Neuronal stem cell (in vitro differentiated cells): ENCODE data around the gene RASA3.

Experiments used
- DNase-seq: peaks from one replicate; pipeline ENCODE4 v3.0.0-alpha.2; 2013; ENCODE audit warnings: low spot score
- H2AFZ ChIP-seq: one replicate; pipeline ENCODE4 v1.6.1; 2013; ENCODE audit warnings: mild to moderate bottlenecking, low read length, inconsistent platforms
- H2AK5ac ChIP-seq: 2 replicates; pipeline ENCODE4 v1.6.1; 2013; ENCODE audit warnings: low read depth, mild to moderate bottlenecking, inconsistent platforms, low read length, moderate library complexity, mixed read lengths
- H2BK120ac ChIP-seq: 2 replicates; pipeline ENCODE4 v1.6.1; 2013; ENCODE audit warnings: low read depth, mild to moderate bottlenecking, inconsistent platforms, low read length, moderate library complexity, mixed read lengths
- H2BK12ac ChIP-seq: one replicate; pipeline ENCODE4 v1.6.1; 2013; ENCODE audit warnings: low read length, inconsistent platforms
- H2BK15ac ChIP-seq: 2 replicates; pipeline ENCODE4 v1.6.1; 2013; ENCODE audit warnings: mild to moderate bottlenecking, low read length, inconsistent platforms, mixed read lengths
- H2BK5ac ChIP-seq: one replicate; pipeline ENCODE4 v1.6.1; 2013; ENCODE audit warnings: inconsistent platforms, mild to moderate bottlenecking, low read length, moderate library complexity
- H3K14ac ChIP-seq: one replicate; pipeline ENCODE4 v1.6.1; 2013; ENCODE audit warnings: low read length, inconsistent platforms
- H3K18ac ChIP-seq: 2 replicates; pipeline ENCODE4 v1.6.1; 2013; ENCODE audit warnings: low read length, inconsistent platforms
- H3K23ac ChIP-seq: 2 replicates; pipeline ENCODE4 v1.6.1; 2013; ENCODE audit warnings: low read depth, mild to moderate bottlenecking, mixed read lengths, low read length, inconsistent platforms; ENCODE audit not compliant: poor library complexity
- H3K27ac ChIP-seq: replicated peaks from 3 replicates; pipeline ENCODE4 v1.5.1; 2013; ENCODE audit warnings: low read length, inconsistent platforms
- H3K27me3 ChIP-seq, 3 experiments: 2 replicates each; pipeline ENCODE4 v1.6.1; 2013; ENCODE audit warnings: low read length in 3 of 3, mild to moderate bottlenecking in 2 of 3, inconsistent platforms in 1 of 3, low read depth in 1 of 3, mixed read lengths in 1 of 3, moderate library complexity in 1 of 3; ENCODE audit not compliant: control insufficient read depth in 3 of 3, insufficient read depth in 3 of 3
- H3K36me3 ChIP-seq, 2 donors: replicated peaks in 1 of 2; 2 replicates each; pipeline ENCODE4 v1.6.1; 2013; ENCODE audit warnings: low read length in 2 of 2; ENCODE audit not compliant: control insufficient read depth in 2 of 2, insufficient read depth in 2 of 2
- H3K4ac ChIP-seq: 2 replicates; pipeline ENCODE4 v1.6.1; 2013; ENCODE audit warnings: inconsistent platforms, mild to moderate bottlenecking, low read length, moderate library complexity
- H3K4me1 ChIP-seq, 2 donors: 1 replicate in 1 of 2; 2 replicates in 1 of 2; pipeline ENCODE4 v1.6.1; 2013; ENCODE audit warnings: low read length in 2 of 2, low read depth in 1 of 2; ENCODE audit not compliant: control insufficient read depth in 2 of 2, insufficient read depth in 1 of 2
- H3K4me2 ChIP-seq: one replicate; pipeline ENCODE4 v1.6.1; 2013; ENCODE audit warnings: mild to moderate bottlenecking, low read length, inconsistent platforms; ENCODE audit not compliant: insufficient read depth, poor library complexity, severe bottlenecking
- H3K4me3 ChIP-seq, 2 donors: 2 replicates each; pipeline ENCODE4 v1.5.1; 2013; ENCODE audit warnings: low read length in 2 of 2, mild to moderate bottlenecking in 2 of 2, inconsistent platforms in 1 of 2, moderate library complexity in 1 of 2
- H3K79me1 ChIP-seq: one replicate; pipeline ENCODE4 v1.6.1; 2013; ENCODE audit warnings: low read depth, mild to moderate bottlenecking, inconsistent platforms, low read length, moderate library complexity
- H3K9ac ChIP-seq: one replicate; pipeline ENCODE4 v1.6.1; 2013; ENCODE audit warnings: mild to moderate bottlenecking, low read depth, low read length, inconsistent platforms; ENCODE audit not compliant: poor library complexity
- H3K9me3 ChIP-seq, 2 donors: replicated peaks in 1 of 2; 2 replicates each; pipeline versions ENCODE3 to v1.6.1; 2013; ENCODE audit warnings: low read length in 2 of 2, mild to moderate bottlenecking in 2 of 2, inconsistent platforms in 1 of 2, low read depth in 1 of 2, mixed read lengths in 1 of 2, moderate library complexity in 1 of 2; ENCODE audit not compliant: control insufficient read depth in 2 of 2, insufficient read depth in 1 of 2
- H4K8ac ChIP-seq: one replicate; pipeline ENCODE4 v1.6.1; 2013; ENCODE audit warnings: low read depth, mild to moderate bottlenecking, inconsistent platforms, low read length, moderate library complexity
- H4K91ac ChIP-seq: one replicate; pipeline ENCODE4 v1.6.1; 2013; ENCODE audit warnings: low read length, low read depth, mild to moderate bottlenecking, inconsistent platforms; ENCODE audit not compliant: poor library complexity
- WGBS, 2 donors: extraction: QIAGEN DNeasy Blood & Tissue Kit; methylation state at CpG; one replicate each; pipeline ENCODE4 v1.1.7; 2013; ENCODE audit warnings: missing lambda C conversion rate in 2 of 2, mixed read lengths in 1 of 2; ENCODE audit not compliant: insufficient read length in 2 of 2, insufficient replicate concordance in 1 of 2; ENCODE audit errors: extremely low coverage in 2 of 2; 5-methylcytosine and 5-hydroxymethylcytosine counted together

The RASA3 gene

DNA sequence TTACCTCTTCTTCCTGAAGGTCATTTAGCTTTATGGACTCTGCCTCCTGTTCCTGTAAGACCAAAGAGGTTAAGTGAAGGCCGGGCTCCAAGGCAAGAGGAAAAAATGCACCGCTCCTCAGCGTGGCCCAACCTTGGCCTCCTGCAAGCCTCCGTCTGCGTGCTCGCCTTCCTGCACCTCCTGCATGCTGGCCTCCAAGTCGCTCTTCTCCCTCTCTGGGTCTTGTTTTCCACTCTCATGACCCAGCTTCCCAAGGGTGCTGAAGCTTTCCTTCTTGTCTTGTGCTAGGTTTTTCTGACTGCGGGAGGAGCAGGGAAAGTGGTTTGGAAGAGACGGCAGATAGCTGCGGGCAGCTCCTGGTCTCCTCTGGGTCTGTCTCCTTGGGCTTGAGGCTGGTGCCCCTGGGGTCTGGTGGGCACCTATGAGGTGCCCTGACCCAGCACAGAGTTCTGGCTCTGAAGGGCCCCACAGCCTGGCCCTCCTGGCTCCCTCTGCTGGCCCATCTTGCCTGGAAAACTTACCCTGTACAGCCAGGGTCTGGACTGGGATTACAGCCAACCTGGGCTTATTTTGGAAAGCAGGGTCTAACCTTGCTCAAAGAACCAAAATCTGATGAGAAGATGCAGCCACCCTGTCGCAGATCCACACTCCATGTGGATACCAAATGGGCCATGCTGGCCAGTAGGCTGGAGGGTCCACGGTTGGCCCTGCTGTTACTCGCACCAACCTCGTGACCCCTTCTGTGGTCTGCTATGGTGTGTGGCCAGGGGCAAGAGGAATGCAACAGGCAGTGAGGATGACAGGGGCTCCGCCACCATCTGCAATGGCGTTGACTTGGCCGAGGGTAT lies 163.7 kb downstream of the RASA3 start:
- Histone ChIP-seq H2AFZ (no peak overlapping the region), H3K9me3 (peaks cover 7 to 13% of the 10 kb centered on the region in 2 donors), H2BK5ac (peak overlapping the region; percentile 71), H3K14ac (peak overlapping the region; percentile 79), H2BK120ac (no peak overlapping the region), H3K79me1 (no peaks in the 10 kb centered on the region), H3K23ac (no peak overlapping the region), H4K91ac (no peak overlapping the region), H3K9ac (peak overlapping the region; percentile 12), H2BK15ac (no peak overlapping the region), H3K4ac (peak overlapping the region; percentile 54), H3K4me2 (no peak overlapping the region), H3K18ac (peak overlapping the region; percentile 35), H4K8ac (no peak overlapping the region), H3K27me3 (peaks cover 0 to 2% (median 0%) of the 10 kb centered on the region in 3 experiments), H2AK5ac (peak overlapping the region; percentile 92), H3K4me1 (no peaks in the 10 kb centered on the region), H2BK12ac (no peak overlapping the region), H3K4me3 (no peak overlapping the region), H3K27ac (no peak overlapping the region), H3K36me3 (peaks cover 2 to 5% of the 10 kb centered on the region in 2 donors)
- no CpG with 5 or more reads among the region's 17 CpGs for WGBS, 2 donors
- no peak for DNase-seq

DNA sequence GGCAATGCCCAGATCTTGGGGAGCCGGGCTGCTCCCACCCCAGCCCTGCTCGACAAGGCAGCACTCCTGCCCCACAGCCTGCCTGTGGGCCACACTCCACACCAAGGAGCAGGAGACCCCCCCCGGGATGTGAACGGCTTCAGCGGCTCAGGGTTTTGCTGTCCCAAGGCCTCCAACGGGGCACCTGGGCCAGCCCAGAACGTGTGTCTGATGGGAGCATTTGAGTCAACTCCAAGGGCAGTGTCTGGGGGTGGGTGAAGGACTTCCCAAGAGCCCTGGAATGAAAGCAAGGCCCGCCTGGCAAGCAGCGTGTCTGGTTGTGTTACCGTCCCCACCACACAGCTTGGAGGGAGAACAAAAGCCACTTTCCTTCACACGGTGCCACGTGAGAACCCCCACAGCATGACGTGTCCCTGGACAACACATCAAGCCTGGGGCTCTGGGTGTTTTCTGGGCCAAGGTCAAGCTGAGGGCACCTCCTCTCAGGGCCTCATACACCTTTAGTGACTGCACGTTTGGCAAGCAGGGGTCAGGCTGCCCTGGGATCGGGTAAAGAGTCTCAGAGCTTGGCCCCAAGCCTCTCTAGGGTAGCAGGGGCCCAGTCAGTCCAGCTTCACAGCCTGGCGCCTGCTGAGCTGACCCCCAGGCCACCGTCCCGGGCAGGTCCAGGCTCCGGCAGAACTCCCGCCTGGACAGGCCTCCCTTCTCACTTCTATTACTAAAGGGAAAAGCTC lies 164.5 kb downstream of the RASA3 start:
- Histone ChIP-seq H3K4me3 (no peak overlapping the region), H2AK5ac (peak overlapping the region; percentile 51), H3K14ac (no peak overlapping the region), H3K27me3 (peaks cover 0 to 2% (median 0%) of the 10 kb centered on the region in 3 experiments), H4K8ac (no peak overlapping the region), H4K91ac (no peak overlapping the region), H3K9ac (no peak overlapping the region), H3K9me3 (peaks cover 7 to 15% of the 10 kb centered on the region in 2 donors), H2BK15ac (no peak overlapping the region), H3K18ac (peak overlapping the region; percentile 64), H3K36me3 (peaks cover 0 to 2% of the 10 kb centered on the region in 2 donors), H3K23ac (no peak overlapping the region), H3K4me2 (no peak overlapping the region), H2BK12ac (no peak overlapping the region), H3K79me1 (no peaks in the 10 kb centered on the region), H3K27ac (no peak overlapping the region), H2BK5ac (peak overlapping the region; percentile 71), H2AFZ (no peak overlapping the region), H3K4ac (no peak overlapping the region), H2BK120ac (no peak overlapping the region), H3K4me1 (no peaks in the 10 kb centered on the region)
- WGBS, 2 donors = no CpG with 5 or more reads among the region's 20 CpGs
- no peak for DNase-seq

DNA sequence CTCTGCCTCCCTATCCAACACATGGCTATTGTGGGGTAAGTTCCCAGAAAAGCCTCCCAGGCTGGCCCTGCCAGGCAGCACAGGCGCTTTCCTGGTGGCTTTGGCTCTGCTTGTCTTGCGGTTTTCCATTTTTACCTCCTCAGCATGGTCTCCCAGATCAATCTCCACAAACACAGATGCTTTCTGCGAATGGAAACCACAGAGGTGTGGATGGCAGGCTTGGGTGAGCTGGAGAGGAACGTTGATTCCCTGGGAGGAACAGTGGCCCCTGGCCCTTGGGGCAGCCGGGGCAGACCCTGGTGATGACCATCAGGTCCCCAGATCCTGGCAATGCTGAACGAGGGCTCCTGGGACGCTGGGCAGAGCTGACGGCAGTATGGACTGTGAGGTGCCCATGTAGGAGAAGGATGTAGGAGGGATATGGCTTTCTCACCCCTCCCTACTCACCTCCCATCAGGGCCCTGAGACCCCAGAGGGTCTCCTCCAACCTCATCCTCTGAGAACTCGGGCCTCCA lies 165.2 kb downstream of the RASA3 start:
- Histone ChIP-seq H3K27me3 (peaks cover 0 to 2% (median 0%) of the 10 kb centered on the region in 3 experiments), H4K91ac (no peak overlapping the region), H2BK120ac (no peak overlapping the region), H3K36me3 (peaks cover 0 to 2% of the 10 kb centered on the region in 2 donors), H3K14ac (no peak overlapping the region), H2BK12ac (no peak overlapping the region), H3K23ac (no peak overlapping the region), H3K4me1 (no peaks in the 10 kb centered on the region), H2BK15ac (no peak overlapping the region), H3K9ac (no peak overlapping the region), H2AFZ (no peak overlapping the region), H2AK5ac (peak overlapping the region; percentile 61), H3K4ac (no peak overlapping the region), H3K18ac (no peak overlapping the region), H3K79me1 (no peaks in the 10 kb centered on the region), H2BK5ac (no peak overlapping the region), H3K27ac (no peak overlapping the region), H3K4me2 (no peak overlapping the region), H3K9me3 (peaks cover 7 to 17% of the 10 kb centered on the region in 2 donors), H3K4me3 (no peak overlapping the region), H4K8ac (no peak overlapping the region)
- DNase-seq = no peak
- no CpG with 5 or more reads among the region's 9 CpGs for WGBS, 2 donors
